ENCODE results near the gene CYP46A1. TPM values are rescaled to one million over a fixed set of nuclear protein-coding genes. Genes with fewer than 3 reads are reported as not detected.
"Not testable (repeated sequence)": the region's sequence is repeated elsewhere in the genome, so short reads cannot be mapped to it uniquely, and the experiment has no call there.

Gene CYP46A1
- total RNA-seq, 2 donors from 2014 or later: 0.11 TPM; not detected in 1

DNA sequence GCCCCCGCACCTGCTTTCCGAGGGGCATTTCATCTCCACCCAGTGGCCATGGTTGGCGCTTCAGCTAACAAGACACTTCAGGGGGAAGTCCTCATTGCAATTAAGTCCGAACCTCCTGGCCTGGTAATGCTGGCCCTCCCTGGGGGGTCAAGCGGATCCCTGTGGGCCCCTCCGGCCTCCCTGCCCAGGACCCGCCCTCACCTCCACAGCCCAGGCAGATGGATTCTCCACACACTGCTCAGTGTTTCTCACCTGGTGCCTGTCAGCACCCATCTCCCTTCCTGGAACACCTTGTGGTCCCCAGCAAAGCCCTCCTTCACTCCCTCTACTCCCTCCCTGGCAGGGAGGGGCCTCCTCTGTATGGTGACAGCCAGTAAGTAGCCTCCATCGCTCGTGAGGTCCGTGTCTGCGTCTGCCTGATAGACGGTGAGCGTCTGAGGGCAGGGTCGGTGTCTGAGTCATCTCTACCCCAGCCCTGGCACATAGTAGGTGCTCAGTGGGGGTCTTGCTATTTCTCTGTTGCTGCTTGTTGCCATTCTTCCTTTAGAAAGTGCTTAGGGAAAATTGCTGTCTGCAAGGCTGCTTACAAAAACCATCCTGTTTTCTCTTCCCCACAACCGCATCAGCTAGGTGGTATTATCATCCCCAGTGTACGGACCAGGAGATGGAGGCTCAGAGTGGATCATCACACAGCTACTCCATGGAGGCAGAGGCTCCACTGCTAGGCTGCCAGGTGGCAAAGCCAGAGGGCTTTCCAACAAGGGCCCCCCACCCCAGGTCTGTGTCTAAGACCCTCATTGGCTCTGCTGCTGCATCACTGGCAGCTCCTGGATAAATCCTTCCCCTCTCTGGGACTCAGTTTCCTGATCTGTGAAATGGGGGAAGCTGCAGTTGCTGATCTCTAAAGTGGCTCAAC lies 69.4 kb downstream of the CYP46A1 start:
- H3K9me3 Mint-ChIP-seq: no peaks in the 10 kb centered on the region
- H3K36me3 Mint-ChIP-seq: no peaks in the 10 kb centered on the region
- H3K27ac Mint-ChIP-seq: no peak overlapping the region
- H3K4me1 Mint-ChIP-seq (ENCODE audit: low read depth in 2 of 2): peaks cover 5 to 6% of the 10 kb centered on the region in 2 donors
- DNase-seq (ENCODE audit: low spot score) (no peak), ATAC-seq (no peak)
- peaks cover 21 to 26% of the 10 kb centered on the region in 2 donors for H3K27me3 Mint-ChIP-seq
- H3K4me3 Mint-ChIP-seq: no peak overlapping the region

DNA sequence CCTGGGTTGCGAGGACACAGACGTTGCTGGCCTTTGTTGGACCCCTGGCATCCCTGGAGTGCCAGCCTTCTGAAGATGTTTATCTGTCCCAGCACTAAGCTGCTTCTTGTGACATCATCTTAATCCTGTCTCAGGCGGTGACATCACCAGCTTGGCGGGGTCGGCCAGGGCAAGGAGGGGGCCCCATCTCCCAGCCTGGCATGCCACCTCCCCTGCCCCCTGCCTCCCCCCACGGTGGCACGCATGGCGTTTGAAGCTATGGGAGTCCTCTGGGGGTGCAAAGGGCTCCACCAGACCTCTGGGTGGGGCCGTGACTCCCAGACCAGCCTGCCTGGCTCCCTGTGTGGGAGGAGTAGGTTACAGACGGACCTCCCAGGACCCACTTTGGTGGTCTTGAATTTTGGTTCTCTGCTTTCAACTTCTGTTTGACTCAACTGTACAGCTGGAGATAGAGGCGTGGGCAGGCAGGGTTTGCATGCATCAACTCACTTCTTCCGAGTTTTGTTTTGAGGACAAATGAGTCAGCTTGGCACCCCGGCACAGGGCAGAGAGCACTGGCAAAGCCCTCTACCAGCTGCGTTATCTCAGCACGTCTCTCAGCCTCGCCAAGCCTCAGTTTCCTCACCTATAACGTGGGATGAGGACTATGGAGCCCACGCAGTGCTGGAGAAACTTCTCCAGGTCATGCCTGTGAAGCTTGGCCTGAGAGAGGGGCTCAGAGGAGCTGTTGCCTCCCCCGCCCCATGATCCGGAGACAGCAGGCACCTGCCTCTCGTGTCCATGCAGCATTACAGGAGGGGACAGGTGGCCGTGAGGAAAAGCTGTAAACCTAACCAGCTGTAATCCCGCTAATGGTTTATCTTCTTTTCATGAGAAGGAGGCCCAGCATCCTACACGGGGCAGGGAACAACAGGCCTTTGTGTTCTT lies 70.3 kb downstream of the CYP46A1 start:
- H3K27ac Mint-ChIP-seq: no peak overlapping the region

DNA sequence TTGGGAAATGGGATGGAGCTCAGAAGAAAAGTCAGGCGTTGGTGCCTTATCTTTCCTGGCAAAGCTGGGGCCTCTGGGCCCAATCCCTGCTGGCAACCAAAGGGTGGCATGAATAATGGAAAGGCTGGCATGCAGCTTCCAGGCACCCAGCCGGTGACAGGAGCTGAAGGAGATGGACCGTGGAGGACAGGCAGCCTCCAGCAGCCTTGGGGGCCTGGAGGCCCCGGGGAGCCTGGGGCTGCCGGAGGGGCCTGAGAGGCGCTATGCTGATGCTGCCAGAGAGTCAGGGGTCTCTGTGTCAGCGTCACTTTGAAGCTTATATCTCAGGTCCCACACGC lies 70.9 kb downstream of the CYP46A1 start:
- Mint-ChIP-seq H3K36me3 (no peaks in the 10 kb centered on the region), H3K4me3 (no peak overlapping the region), H3K4me1 (ENCODE audit: low read depth in 2 of 2) (peaks cover 5 to 6% of the 10 kb centered on the region in 2 donors), H3K27me3 (peaks cover 21 to 24% of the 10 kb centered on the region in 2 donors), H3K27ac (no peak overlapping the region), H3K9me3 (no peaks in the 10 kb centered on the region)
- no peak for DNase-seq (ENCODE audit: low spot score)
- ATAC-seq: no peak

More for the DNA sequence above, 70.3 kb downstream of the CYP46A1 start:
- DNase-seq (ENCODE audit: low spot score) (no peak), ATAC-seq (no peak)
- Mint-ChIP-seq H3K4me1 (ENCODE audit: low read depth in 2 of 2) (peaks cover 5 to 6% of the 10 kb centered on the region in 2 donors), H3K27me3 (peaks cover 21 to 24% of the 10 kb centered on the region in 2 donors), H3K36me3 (no peaks in the 10 kb centered on the region), H3K9me3 (no peaks in the 10 kb centered on the region), H3K4me3 (no peak overlapping the region)

DNA sequence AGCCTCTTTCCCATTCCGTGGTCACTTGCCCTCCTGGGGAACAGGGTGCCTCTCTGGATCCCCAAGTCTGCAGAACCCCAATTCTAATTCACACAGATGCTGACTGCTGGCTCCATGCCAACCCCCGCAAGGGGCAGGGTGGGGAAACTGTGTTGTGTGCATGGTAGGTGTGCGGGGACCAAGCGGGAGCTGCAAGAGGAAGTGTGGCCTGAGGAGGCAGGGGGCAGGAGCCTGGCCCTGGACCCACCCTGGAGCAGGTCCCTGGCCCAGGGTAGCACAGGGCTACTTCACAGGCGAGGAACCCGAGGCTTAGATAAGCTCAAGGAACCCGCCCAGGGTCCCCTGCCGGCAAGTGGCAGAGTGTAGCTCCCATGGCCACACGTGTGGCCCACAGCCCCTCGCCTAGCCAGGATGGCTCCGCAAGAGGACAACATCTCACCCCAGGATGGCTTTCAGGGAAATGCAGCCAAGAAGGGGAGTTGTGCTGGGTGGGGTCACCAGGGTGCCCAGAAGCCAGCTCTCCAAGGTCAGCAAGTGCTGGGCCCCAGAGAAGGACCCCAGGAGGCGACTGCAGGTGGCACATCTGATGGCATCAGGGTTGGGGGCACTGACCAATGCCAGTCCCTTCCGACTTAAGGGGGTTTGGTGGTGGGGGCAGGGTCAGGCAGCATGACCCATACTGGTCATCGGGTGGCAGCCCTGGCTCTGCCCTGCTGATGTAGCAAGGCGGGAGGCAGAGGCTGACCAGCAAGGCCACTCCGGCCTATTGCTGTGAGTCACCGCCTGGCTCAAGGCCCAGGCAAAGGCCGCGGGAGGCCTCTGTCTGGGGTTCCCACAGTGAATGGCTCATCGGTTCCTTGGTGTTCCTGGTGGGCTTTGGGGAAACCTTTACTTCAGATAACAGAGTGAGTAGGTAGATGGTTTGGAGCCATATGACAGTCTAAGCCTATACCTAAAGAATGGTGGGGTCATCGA lies 71.8 kb downstream of the CYP46A1 start:
- no peak overlapping the region for H3K4me3 Mint-ChIP-seq
- H3K4me1 Mint-ChIP-seq (ENCODE audit: low read depth in 2 of 2): peaks cover 5 to 6% of the 10 kb centered on the region in 2 donors
- no peaks in the 10 kb centered on the region for H3K9me3 Mint-ChIP-seq
- no peaks in the 10 kb centered on the region for H3K36me3 Mint-ChIP-seq
- peaks cover 21 to 28% of the 10 kb centered on the region in 2 donors for H3K27me3 Mint-ChIP-seq
- no peak overlapping the region for H3K27ac Mint-ChIP-seq
- DNase-seq (ENCODE audit: low spot score) (no peak), ATAC-seq (peak in 1 of 2 donors; percentile 24)

DNA sequence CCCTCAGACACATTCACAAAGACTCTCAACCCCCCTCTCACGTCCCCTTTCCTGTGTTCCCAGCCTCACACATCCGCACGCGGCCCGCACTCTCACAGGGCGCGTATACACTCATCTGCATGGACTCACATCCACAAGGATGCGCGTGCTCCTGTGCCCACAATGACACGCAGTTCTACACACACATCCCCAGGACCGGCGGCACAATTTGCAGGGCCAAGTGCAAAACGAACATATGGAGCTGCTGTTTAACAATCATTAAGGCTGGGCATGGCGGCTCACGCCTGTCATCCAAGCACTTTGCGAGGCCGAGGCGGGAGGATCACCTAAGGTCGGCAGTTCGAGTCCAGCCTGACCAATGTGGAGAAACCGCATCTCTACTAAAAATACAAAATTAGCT lies 72.7 kb downstream of the CYP46A1 start:
- Mint-ChIP-seq H3K27me3 (peaks cover 12 to 23% of the 10 kb centered on the region in 2 donors), H3K4me1 (ENCODE audit: low read depth in 2 of 2) (peaks cover under 1 to 5% of the 10 kb centered on the region in 2 donors), H3K36me3 (no peaks in the 10 kb centered on the region), H3K9me3 (no peaks in the 10 kb centered on the region), H3K4me3 (no peak overlapping the region), H3K27ac (no peak overlapping the region)
- DNase-seq (ENCODE audit: low spot score) (no peak), ATAC-seq (no peak)

DNA sequence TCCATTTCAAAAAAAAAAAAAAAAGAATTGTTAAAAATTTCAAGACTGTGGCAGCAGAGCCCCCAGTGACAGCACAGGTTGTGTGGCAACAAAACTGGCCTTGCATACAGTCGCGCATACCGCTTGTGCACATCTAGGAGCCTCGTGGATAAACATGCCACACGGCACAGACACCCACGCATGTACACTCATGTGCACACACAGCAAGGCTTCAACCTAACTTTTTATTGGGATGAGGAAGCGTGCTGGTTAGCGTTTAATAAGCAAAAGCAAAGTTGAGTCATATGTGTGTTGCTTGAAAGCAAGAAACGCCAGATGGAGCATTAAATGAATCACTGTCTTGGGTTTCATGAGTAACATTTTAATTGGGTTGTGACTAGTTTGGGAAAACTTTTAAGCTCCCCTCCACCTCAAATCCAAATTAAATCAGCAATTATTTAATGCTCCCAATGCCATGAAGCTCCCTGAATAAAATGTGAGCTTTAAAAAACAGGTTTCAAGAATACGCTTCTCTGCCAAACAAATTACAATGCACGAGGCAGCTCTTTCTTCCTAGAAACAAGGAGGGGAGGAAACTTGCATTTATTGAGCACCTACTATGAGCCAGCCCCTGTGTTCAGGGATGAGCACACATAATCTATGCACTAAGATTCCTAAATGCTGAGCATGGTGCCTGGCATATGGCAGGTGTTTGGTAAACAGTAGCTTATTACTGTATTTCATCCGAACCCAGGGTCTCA lies 73.4 kb downstream of the CYP46A1 start:
- H3K36me3 Mint-ChIP-seq: no peaks in the 10 kb centered on the region
- H3K27me3 Mint-ChIP-seq: peaks cover 9 to 18% of the 10 kb centered on the region in 2 donors
- ATAC-seq: no peak
- H3K4me1 Mint-ChIP-seq (ENCODE audit: low read depth in 2 of 2): peaks cover 0 to 5% of the 10 kb centered on the region in 2 donors
- H3K9me3 Mint-ChIP-seq: no peaks in the 10 kb centered on the region
- no peak overlapping the region for H3K27ac Mint-ChIP-seq
- DNase-seq (ENCODE audit: low spot score): no peak
- H3K4me3 Mint-ChIP-seq: no peak overlapping the region

DNA sequence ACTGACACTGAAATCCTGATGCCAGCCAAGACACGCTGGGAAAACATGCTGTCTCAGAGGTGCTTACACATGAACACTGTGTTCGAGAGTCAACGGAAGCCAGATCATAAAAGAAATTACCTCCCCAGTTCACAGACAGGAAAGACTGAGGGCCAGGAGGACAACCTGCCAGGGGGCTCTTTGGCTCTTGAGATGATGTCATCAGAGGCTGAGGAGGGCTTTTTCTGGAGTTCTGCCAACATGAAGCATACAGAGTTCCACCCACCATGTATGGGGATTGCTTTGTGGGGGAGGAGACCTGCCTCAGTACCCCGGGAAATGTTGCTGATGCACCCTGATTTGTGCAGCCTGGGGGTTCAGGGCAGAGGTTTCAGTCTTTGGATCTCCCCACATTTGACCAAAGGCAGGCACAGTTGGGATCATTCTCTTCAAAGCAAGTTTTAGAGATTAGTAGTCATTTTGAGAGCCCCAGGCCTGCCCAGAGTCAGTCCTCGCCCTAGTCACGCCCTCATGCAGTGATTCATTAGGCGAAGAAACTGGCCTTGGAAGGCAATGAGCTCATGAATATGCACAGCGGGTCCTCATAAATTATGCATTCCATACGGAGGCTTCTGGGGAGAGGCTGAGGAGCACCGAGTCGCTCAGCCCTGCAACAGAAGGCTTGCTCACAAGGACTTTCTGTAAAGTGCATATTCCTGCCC lies 74.2 kb downstream of the CYP46A1 start:
- no peak overlapping the region for H3K4me3 Mint-ChIP-seq
- H3K36me3 Mint-ChIP-seq: no peaks in the 10 kb centered on the region
- no peak overlapping the region for H3K27ac Mint-ChIP-seq
- H3K9me3 Mint-ChIP-seq: no peaks in the 10 kb centered on the region
- DNase-seq (ENCODE audit: low spot score) (no peak), ATAC-seq (no peak)
- H3K4me1 Mint-ChIP-seq (ENCODE audit: low read depth in 2 of 2): peaks cover 0 to 5% of the 10 kb centered on the region in 2 donors
- peaks cover 7 to 18% of the 10 kb centered on the region in 2 donors for H3K27me3 Mint-ChIP-seq

DNA sequence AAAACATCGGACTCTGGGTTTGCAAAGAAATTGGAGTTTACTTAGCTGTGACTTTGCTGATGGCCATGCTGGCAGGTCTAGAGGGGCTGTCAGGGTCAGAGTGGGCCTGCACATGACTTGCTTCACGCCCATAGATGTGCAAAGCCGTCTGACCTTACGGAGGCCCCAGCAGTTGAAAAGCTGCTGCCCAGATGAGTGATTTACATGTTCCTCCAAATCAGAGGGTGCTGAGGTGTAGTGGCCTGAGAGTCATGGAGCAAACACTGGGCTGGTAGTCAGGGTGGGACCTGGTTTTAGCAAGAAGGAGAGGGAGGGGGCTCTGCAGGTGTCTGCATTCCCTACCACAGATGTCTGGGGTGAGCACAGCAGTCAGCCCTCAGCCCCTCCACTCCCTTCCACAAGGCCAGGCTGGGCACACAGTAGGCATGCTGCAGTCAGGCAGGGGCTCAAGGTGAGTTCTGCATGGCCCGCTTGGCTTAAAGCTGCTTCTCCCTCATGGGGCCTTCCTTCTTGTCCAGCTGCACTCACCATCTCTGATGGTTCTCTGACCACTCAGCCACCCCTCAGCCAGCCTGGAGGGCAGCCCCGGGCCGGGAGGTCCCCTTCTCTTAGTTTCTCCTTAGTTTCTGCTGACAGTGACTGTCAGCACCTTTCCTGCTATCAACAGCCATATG lies 74.9 kb downstream of the CYP46A1 start:
- Mint-ChIP-seq H3K4me1 (ENCODE audit: low read depth in 2 of 2) (no peaks in the 10 kb centered on the region), H3K27me3 (peaks cover 0 to 14% of the 10 kb centered on the region in 2 donors), H3K27ac (no peak overlapping the region)

DNA sequence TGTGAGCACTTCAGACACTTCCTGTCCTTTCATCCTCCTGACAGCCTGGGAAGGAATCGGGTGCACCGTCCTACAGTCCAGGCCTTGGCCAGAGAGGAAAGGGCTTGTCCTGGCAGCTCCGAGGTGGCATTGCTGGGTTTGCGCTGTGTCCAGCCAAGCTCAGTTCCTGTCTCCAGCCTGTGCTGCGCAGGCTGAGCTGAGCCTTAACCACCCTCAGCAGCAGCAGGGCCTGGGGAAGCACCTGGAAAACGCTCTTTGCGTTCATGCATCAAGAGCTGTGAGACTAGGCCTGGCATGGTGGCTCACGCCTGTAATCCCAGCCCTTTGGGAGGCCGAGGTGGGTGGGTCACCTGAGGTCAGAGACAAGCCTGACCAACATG lies 75.4 kb downstream of the CYP46A1 start:
- peaks cover 0 to 13% of the 10 kb centered on the region in 2 donors for H3K27me3 Mint-ChIP-seq
- no peaks in the 10 kb centered on the region for H3K36me3 Mint-ChIP-seq
- ATAC-seq (no peak), DNase-seq (ENCODE audit: low spot score) (no peak)
- no peak overlapping the region for H3K27ac Mint-ChIP-seq
- H3K4me1 Mint-ChIP-seq (ENCODE audit: low read depth in 2 of 2): no peaks in the 10 kb centered on the region
- H3K4me3 Mint-ChIP-seq: no peak overlapping the region
- no peaks in the 10 kb centered on the region for H3K9me3 Mint-ChIP-seq

More for the DNA sequence above, 74.9 kb downstream of the CYP46A1 start:
- ATAC-seq: no peak
- Mint-ChIP-seq H3K9me3 (no peaks in the 10 kb centered on the region), H3K36me3 (no peaks in the 10 kb centered on the region), H3K4me3 (no peak overlapping the region)
- DNase-seq (ENCODE audit: low spot score): no peak

DNA sequence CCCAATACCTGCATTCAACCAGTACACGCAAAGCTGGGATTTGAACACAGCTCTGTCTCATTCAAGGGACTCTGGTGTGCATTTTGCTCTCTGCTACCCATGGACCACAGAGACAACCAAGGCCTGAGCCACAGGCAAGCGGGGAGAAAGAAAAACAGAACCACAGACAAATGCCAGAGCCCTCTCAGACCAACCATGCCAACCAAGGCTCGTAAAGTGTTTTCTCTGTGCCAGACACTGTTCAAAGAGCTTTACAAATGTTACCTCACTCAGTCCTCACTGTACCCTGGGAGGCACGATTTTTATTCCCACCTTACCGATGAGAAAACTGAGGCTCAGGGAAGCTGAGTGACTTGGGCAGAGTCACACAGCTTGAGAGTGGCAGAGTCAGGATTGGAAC lies 76.7 kb downstream of the CYP46A1 start:
- no peak overlapping the region for H3K27ac Mint-ChIP-seq
- H3K36me3 Mint-ChIP-seq: no peaks in the 10 kb centered on the region
- no peaks in the 10 kb centered on the region for H3K4me1 Mint-ChIP-seq (ENCODE audit: low read depth in 2 of 2)
- no peaks in the 10 kb centered on the region for H3K9me3 Mint-ChIP-seq
- no peak overlapping the region for H3K4me3 Mint-ChIP-seq
- DNase-seq (ENCODE audit: low spot score) (no peak), ATAC-seq (no peak)
- H3K27me3 Mint-ChIP-seq: peaks cover 0 to 11% of the 10 kb centered on the region in 2 donors

DNA sequence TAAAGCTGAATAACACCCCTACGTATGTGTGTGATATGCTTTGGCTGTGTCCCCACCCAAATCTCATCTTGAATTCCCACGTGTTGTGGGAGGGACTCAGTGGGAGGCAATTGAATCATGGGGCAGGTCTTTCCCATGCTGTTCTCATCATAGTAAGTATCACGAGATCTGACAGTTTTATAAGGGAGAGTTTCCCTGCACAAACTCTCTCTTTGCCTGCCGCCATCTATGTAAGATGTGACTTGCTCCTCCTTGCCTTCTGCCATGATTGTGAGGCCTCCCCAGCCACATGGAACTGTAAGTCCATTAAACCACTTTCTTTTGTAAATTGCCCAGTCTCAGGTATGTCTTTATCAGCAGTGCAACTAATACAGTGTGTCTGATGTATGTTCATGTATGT lies 78.8 kb downstream of the CYP46A1 start:
- not testable (repeated sequence) for H3K36me3 Mint-ChIP-seq; H3K4me3 Mint-ChIP-seq; H3K4me1 Mint-ChIP-seq (ENCODE audit: low read depth in 2 of 2); ATAC-seq; H3K27ac Mint-ChIP-seq; H3K9me3 Mint-ChIP-seq; DNase-seq (ENCODE audit: low spot score)
- peaks cover 0 to 11% of the 10 kb centered on the region in 2 donors for H3K27me3 Mint-ChIP-seq

Data from natural killer cell treated with Interleukin-12 subunit alpha and Interleukin-12 subunit beta and Interleukin-15 and Interleukin-18, amount 100 ng/mL, for 72 hours (primary cell).